ENCODE results near the gene KLHDC1. TPM values are rescaled to one million over a fixed set of nuclear protein-coding genes. Genes with fewer than 3 reads are reported as not detected.

The KLHDC1 gene
- polyA plus RNA-seq, 5 donors, result 6.6 to 8.4 (median 7.5) TPM

- DNase-seq, result no peak
These were observed 90.6 kb downstream of the KLHDC1 start for GRCh38 chr14:49783394-49784014.

- DNase-seq, result no peak
These were observed 93.4 kb downstream of the KLHDC1 start for GRCh38 chr14:49786315-49786714.

- DNase-seq, result no peak
These were observed 99.7 kb downstream of the KLHDC1 start for GRCh38 chr14:49792618-49793017.

- DNase-seq, result no peak
These were observed 103.1 kb downstream of the KLHDC1 start for GRCh38 chr14:49796025-49796424.

Other genes starting within 250 kb of the KLHDC1 start
- 1,000 to 10,000 TPM; 1,653 to 2,585 (median 1,859) TPM for gene RPS29, start 106.7 kb upstream of the KLHDC1 start, polyA plus RNA-seq (ENCODE audit: insufficient read depth in 1 of 5, insufficient read length in 5 of 5, low replicate concordance in 1 of 5)
- 10 to 100 TPM in 3 of 5 donors, 1 to 10 TPM in 2; 9.6 to 17.0 (median 11.7) TPM for gene LRR1, start 94.2 kb upstream of the KLHDC1 start, polyA plus RNA-seq (ENCODE audit: insufficient read depth in 1 of 5, insufficient read length in 5 of 5, low replicate concordance in 1 of 5)
- gene RPL36AL, start 72.5 kb upstream of the KLHDC1 start, polyA plus RNA-seq (ENCODE audit: insufficient read depth in 1 of 5, insufficient read length in 5 of 5, low replicate concordance in 1 of 5), result 100 to 1,000 TPM; 151 to 215 (median 185) TPM
- gene MGAT2, start 72.3 kb upstream of the KLHDC1 start, polyA plus RNA-seq (ENCODE audit: insufficient read depth in 1 of 5, insufficient read length in 5 of 5, low replicate concordance in 1 of 5), result 10 to 100 TPM in 2 of 5 donors, 1 to 10 TPM in 3; 8.4 to 28.4 (median 9.6) TPM
- 10 to 100 TPM; 13.4 to 16.5 (median 14.4) TPM for gene DNAAF2, start 57.9 kb upstream of the KLHDC1 start, polyA plus RNA-seq (ENCODE audit: insufficient read depth in 1 of 5, insufficient read length in 5 of 5, low replicate concordance in 1 of 5)
- 10 to 100 TPM; 18.6 to 31.3 (median 23.6) TPM for gene POLE2, start 4.9 kb upstream of the KLHDC1 start, polyA plus RNA-seq (ENCODE audit: insufficient read depth in 1 of 5, insufficient read length in 5 of 5, low replicate concordance in 1 of 5)
- 100 to 1,000 TPM in 4 of 5 donors, 10 to 100 TPM in 1; 87.4 to 129 (median 109) TPM for gene KLHDC2, start 75.0 kb downstream of the KLHDC1 start, polyA plus RNA-seq (ENCODE audit: insufficient read depth in 1 of 5, insufficient read length in 5 of 5, low replicate concordance in 1 of 5)
- 10 to 100 TPM; 57.2 to 96.4 (median 89.4) TPM for gene NEMF, start 159.7 kb downstream of the KLHDC1 start, polyA plus RNA-seq (ENCODE audit: insufficient read depth in 1 of 5, insufficient read length in 5 of 5, low replicate concordance in 1 of 5)
- 10 to 100 TPM; 48.0 to 61.5 (median 51.5) TPM for gene ARF6, start 200.0 kb downstream of the KLHDC1 start, polyA plus RNA-seq (ENCODE audit: insufficient read depth in 1 of 5, insufficient read length in 5 of 5, low replicate concordance in 1 of 5)